Measurements from ENCODE around the gene MAN1A1.

MAN1A1 gene

DNA sequence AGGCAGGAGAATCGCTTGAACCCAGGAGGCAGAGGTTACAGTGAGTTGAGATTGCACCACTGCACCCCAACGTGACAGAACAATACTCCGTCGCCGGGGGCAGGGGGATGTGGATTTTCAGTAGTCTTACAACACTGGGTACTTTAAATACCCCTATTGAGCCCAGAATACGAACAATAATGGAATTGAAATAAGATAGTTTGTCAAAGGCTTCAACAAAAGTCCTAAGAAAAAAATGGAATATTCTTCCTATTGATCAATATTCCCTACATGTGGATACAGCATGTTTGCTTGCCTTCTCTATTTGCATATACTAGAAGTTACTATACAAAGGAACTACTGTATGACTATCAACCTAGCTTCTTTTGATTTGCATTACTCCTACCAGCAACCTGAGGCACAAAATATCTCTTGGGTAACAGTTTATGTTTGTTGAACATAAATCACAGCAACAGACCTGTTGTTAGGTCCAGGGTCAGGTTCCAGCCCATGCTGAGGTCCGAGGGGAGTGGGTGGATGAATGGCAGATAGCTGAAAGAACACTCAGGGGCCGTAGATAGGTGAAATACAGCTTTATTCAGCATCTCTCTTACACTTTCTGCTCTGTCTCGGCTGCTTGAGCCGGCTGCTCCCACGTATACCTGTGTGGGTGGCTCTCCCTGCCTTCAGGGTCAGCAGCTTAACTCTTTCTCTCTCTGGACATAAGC lies 23.8 kb downstream of the MAN1A1 start:
- no peak for DNase-seq (ENCODE audit: low spot score)

DNA sequence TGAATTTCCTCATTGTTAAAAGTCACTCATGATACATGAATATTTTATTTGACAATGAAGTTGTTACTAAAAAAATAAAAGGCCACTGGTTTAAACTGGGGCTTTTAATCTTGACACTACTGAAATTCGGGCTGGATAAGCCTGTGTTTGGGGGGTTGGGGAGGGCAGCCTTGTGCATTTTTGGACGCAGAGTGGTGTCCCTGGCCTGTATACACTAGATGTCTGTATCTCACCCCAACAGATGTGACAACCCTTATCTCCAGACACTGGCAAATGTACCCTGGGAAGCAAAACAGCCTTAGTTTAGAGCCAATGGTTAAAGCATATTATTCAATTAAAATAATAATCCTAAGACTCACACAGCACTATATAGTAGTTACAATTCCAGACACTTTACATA lies 24.8 kb downstream of the MAN1A1 start:
- no peak for DNase-seq (ENCODE audit: low spot score)

- no peak for DNase-seq (ENCODE audit: low spot score)
Measured at GRCh38 chr6:119323931-119324330, 25.6 kb downstream of the MAN1A1 start.

- DNase-seq (ENCODE audit: low spot score) = no peak
Measured at GRCh38 chr6:119323478-119323877, 26.1 kb downstream of the MAN1A1 start.

GRCh38 chr6:119322715-119323350 lies 26.7 kb downstream of the MAN1A1 start:
- peak; percentile 48 for DNase-seq (ENCODE audit: low spot score)

DNA sequence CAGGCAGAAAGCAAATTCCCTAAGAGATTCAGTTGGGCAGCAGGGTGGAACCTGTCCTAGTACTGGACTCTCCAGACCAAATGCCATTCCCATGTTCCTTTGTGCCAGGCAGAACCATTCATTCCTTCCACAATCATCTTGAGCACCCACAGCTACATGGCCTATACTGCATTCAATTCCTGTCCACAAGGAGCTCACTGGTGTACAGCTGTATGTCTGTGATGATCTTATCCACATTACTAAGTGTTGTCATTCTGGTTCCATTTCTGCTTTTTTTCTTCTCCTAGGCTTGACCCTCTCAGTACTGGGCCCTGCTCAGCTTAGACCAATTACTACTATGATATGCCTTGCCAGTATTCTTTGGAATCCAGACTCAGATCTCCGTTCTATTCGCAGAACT lies 27.5 kb downstream of the MAN1A1 start:
- no peak for DNase-seq (ENCODE audit: low spot score)

DNA sequence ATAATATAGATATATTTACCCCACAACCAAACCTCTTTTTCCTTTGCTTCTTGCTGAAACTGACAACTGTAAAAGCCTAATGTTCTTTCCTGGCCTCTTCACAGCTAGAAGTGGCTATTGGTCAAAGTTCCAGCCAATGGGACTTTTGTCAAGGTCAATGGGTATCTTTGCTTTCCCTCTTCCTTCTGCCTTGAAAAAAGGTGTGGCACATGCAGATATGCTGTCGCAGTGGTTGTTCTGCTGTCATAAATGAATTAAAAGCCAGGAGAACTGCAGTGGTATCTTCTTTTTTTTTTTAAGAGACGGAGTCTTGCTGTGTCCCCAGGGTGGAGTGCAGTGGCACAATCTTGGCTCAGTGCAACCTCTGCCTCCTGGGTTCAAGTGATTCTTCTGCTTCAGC lies 29.9 kb downstream of the MAN1A1 start:
- no peak for DNase-seq (ENCODE audit: low spot score)

GRCh38 chr6:119318730-119319129 lies 30.8 kb downstream of the MAN1A1 start:
- DNase-seq (ENCODE audit: low spot score) = no peak

GRCh38 chr6:119318176-119318575 lies 31.4 kb downstream of the MAN1A1 start:
- no peak for DNase-seq (ENCODE audit: low spot score)

DNA sequence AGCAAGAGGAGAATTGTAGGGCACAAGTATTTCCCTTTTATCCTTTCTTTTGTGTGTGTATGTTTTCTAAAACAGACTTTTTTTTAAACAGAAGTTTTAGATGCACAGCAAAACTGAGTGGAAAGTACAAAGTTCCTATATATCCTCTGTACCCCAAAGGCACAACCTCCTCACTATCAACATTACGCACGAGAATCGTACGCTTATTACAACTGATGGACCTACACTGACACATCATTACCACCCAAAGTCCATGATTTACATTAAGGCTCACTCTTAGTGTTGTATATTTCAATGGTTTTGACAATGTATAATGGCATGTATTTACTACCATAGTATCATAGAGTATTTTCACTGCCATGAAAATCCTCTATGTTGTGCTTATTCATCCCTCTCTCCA lies 32.6 kb downstream of the MAN1A1 start:
- DNase-seq (ENCODE audit: low spot score) = no peak

- DNase-seq (ENCODE audit: low spot score) = no peak
Measured at GRCh38 chr6:119314885-119315272, 34.7 kb downstream of the MAN1A1 start.

DNA sequence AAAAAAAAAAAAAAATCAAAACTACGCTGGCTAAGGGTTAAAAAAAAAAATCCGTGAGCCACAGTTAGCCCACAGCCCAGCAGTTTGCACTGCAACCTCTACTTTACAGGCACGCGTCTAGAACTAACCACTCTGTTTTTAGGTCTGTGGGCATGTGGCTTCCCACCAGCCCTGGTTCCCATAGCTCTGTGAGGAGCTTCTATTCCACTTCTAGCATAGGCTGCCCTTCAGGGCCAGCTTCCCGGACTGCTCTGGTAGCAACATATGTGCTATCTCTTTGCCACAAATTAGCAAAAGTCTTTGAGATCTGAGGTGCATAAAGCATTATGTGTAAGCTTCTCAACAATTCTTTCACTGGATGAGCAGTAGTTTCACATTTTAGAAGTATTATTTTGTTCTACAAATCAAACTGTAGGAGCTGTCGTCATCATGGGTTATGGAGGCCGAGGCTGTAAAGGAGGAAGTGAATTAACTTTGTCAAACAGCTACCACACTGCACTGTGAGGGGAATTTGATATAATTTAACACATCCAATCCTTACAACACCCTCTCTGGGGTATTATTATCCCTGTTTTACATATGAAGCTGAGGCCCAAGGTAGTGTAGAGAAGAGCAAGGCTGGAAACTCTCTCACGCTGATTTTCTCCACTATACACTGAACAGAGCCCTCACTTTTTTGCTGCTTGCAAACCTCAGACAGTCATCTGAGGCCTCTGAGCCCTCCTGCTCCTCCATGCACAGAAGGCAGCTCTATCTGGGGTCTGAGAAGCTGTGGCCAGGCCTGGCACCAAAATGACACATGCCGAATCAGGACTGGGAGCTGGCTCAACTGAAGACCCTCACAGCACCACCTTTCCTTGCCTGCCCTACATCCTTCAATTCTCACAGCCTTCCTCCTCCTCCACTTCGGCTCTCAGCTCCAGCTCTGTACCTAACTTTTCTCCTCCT lies 35.4 kb downstream of the MAN1A1 start:
- DNase-seq (ENCODE audit: low spot score) = no peak

DNA sequence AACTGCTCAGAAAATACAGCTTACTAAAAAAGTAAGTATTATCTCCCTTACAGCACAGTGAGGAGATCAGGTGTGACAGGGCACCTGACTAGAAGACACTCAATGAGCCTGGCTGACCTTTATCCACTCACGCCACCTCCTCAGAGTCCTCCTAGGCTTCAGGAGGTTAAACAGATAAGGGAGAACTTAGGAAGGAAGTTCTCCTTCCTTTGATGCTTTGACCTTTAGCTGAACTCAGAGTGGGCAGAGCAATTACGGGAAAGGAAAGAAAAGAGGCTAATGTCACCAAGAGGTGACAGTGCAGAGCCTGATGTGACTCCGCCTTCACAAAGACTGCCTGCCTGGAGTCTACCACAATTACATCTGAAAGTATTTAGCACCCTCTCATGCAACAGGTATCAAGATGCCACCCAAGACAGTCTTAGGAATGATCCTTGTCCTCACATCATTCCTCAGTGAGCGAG lies 36.7 kb downstream of the MAN1A1 start:
- DNase-seq (ENCODE audit: low spot score) = peak; percentile 33

DNA sequence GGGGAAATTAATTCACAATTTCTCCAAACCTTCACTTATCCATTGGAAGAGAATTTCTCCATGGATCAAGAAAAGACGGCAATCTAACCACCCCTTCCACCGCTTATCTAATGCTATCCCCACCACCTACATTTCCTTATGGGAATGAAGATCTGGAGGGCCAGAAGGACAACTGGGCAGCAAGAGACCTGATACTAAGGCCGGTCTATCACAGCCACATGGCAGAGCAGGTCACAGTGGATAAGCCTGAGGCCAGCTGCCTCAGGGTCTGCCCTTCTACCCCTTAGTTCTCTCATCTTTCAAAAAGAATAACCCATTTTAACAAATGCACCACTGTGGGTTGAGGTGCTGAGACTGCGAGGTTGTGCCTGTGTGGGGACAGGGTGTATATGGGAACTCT lies 37.1 kb downstream of the MAN1A1 start:
- no peak for DNase-seq (ENCODE audit: low spot score)

GRCh38 chr6:119311514-119312142 lies 37.9 kb downstream of the MAN1A1 start:
- no peak for DNase-seq (ENCODE audit: low spot score)

GRCh38 chr6:119310486-119311036 lies 39.0 kb downstream of the MAN1A1 start:
- no peak for DNase-seq (ENCODE audit: low spot score)

DNA sequence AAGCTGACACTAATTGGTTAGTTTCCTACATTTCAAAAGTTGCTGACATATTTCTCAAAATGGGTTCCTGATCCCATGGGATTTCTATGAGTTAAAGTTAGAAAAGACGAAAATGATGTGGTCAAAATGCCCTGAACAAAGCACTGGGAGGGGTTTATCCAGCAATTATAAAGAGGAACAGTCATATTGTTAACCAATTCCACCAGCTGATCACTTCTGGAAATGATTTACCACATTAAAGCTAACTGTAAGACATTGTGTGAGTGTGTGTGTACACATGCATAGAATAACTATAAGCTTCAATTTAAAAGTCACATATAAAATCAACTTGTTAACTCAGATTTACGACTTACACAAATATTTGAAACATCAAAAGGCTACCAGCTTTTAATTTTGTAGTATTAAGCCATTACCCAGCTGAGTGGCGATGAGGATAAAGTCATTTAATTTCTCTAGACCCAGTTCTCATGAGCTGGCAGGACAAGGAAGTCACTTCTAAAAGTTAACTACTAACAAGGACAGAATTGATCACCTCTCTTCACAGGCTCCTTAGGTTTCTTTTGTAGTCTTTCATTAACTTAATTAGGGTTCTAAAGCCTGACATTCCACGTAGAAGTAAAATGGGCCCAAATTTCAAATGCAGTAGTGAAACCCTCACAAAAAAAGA lies 40.4 kb downstream of the MAN1A1 start:
- no peak for DNase-seq (ENCODE audit: low spot score)

GRCh38 chr6:119308048-119308570 lies 41.5 kb downstream of the MAN1A1 start:
- DNase-seq (ENCODE audit: low spot score) = no peak

- DNase-seq (ENCODE audit: low spot score) = no peak
Measured at GRCh38 chr6:119307056-119307455, 42.5 kb downstream of the MAN1A1 start.

DNA sequence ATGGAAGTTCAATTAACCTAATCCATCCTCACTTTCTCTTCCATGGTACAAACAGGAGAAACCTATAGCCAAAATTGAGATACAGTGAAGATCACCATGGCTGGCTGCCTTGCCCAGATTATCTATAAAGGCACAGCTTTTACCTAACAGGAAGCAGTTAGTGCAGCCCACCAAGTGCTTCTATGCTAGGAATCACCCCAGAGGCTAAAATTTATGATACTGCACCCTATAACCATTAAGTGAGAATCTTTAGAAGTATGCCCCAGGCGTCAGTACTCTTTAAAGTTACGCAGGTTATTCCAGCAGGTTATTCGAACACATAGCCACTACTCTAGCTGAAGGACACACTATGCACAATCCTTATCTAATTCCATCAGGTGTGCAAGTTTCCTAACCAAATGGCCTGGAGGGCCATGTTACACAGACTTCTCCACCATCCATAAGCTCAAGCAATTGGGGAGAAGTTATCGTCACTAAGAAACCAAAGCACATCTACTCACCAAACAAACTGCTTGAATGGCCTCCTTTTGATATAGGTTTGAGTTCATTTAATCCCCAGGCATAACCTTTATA lies 43.1 kb downstream of the MAN1A1 start:
- no peak for DNase-seq (ENCODE audit: low spot score)
